SK-N-SH treated with all-trans-retinoic acid at 6 μM for 48 hours (cell line): Measurements from ENCODE around the gene PPP1R12A.
"Not testable (repeated sequence)": the region's sequence is repeated elsewhere in the genome, so short reads cannot be mapped to it uniquely, and the experiment has no call there.

Experiments used
- ATAC-seq: fragments of 200-7000 bp; cut with Tn5 transposase; 3 replicates; pipeline ENCODE4 v1.9.1; 2020; ENCODE audit warnings: mild to moderate bottlenecking, moderate library complexity
- ARNTL ChIP-seq: fragments of 450-650 bp; formaldehyde crosslinking; IDR thresholded peaks from 2 replicates; pipeline ENCODE4 v1.5.0; 2020; ENCODE audit warnings: low read depth, mild to moderate bottlenecking, moderate library complexity, borderline replicate concordance
- BACH2 ChIP-seq: fragments of 250-450 bp; sonication (Bioruptor Pico); IDR thresholded peaks from 2 replicates; pipeline ENCODE4 v1.9.0; 2021; ENCODE audit warnings: mild to moderate bottlenecking, borderline replicate concordance
- CREB5 ChIP-seq: fragments of 250-450 bp; sonication (Bioruptor Pico); IDR thresholded peaks from 2 replicates; pipeline ENCODE4 v1.5.1; 2020; ENCODE audit warnings: low read depth, mild to moderate bottlenecking, moderate library complexity
- CSDC2 ChIP-seq: fragments of 250-450 bp; sonication (Bioruptor Pico); IDR thresholded peaks from 2 replicates; pipeline ENCODE4 v1.5.0; 2020; ENCODE audit warnings: mild to moderate bottlenecking, moderate library complexity
- ISL1 ChIP-seq: fragments of 250-450 bp; sonication (Bioruptor Pico); IDR thresholded peaks from 2 replicates; pipeline ENCODE4 v2.1.2; 2022; ENCODE audit warnings: mild to moderate bottlenecking, moderate library complexity
- OSR1 ChIP-seq: fragments of 250-450 bp; sonication (Bioruptor Pico); IDR thresholded peaks from 2 replicates; pipeline ENCODE4 v1.8.0; 2022; ENCODE audit warnings: moderate library complexity, mild to moderate bottlenecking, inconsistent platforms
- PPARA ChIP-seq: fragments of 250-450 bp; sonication (Bioruptor Pico); IDR thresholded peaks from 2 replicates; pipeline ENCODE4 v1.5.0; 2020; ENCODE audit warnings: mild to moderate bottlenecking, borderline replicate concordance
- RARB ChIP-seq: fragments of 250-450 bp; sonication (Bioruptor Pico); IDR thresholded peaks from 2 replicates; pipeline ENCODE4 v1.8.0; 2021; ENCODE audit warnings: mild to moderate bottlenecking, moderate library complexity
- SNAI2 ChIP-seq: fragments of 250-450 bp; sonication (Bioruptor Pico); IDR thresholded peaks from 2 replicates; pipeline ENCODE4 v1.5.0; 2020; ENCODE audit warnings: mild to moderate bottlenecking, moderate library complexity
- TCF4 ChIP-seq: fragments of 250-450 bp; sonication (Bioruptor Pico); IDR thresholded peaks from 2 replicates; pipeline ENCODE4 v1.8.0; 2021; ENCODE audit warnings: mild to moderate bottlenecking, moderate library complexity, borderline replicate concordance
- TOX ChIP-seq: fragments of 250-450 bp; sonication (Bioruptor Pico); IDR thresholded peaks from 2 replicates; pipeline ENCODE4 v1.8.0; 2021; ENCODE audit warnings: mild to moderate bottlenecking, moderate library complexity, borderline replicate concordance
- ZC3H10 ChIP-seq: fragments of 250-450 bp; sonication (Bioruptor Pico); IDR thresholded peaks from 2 replicates; pipeline ENCODE4 v1.5.1; 2021; ENCODE audit warnings: mild to moderate bottlenecking, moderate library complexity
- ZFP3 ChIP-seq: fragments of 250-450 bp; sonication (Bioruptor Pico); IDR thresholded peaks from 2 replicates; pipeline ENCODE4 v1.5.0; 2020; ENCODE audit warnings: mild to moderate bottlenecking, moderate library complexity
- ZFP30 ChIP-seq: fragments of 450-650 bp; formaldehyde crosslinking; IDR thresholded peaks from 2 replicates; pipeline ENCODE4 v1.5.0; 2022; ENCODE audit warnings: mild to moderate bottlenecking, moderate library complexity
- ZNF565 ChIP-seq: fragments of 450-650 bp; formaldehyde crosslinking; conservative IDR thresholded peaks from 2 replicates; pipeline ENCODE4 v1.5.0; 2020; ENCODE audit warnings: low read depth, mild to moderate bottlenecking, moderate library complexity
- ZNF70 ChIP-seq: fragments of 450-650 bp; formaldehyde crosslinking; IDR thresholded peaks from 2 replicates; pipeline ENCODE4 v1.5.0; 2020; ENCODE audit warnings: mild to moderate bottlenecking, moderate library complexity
- ZNF8 ChIP-seq: fragments of 450-650 bp; formaldehyde crosslinking; IDR thresholded peaks from 2 replicates; pipeline ENCODE4 v1.5.0; 2020; ENCODE audit warnings: mild to moderate bottlenecking, moderate library complexity
- TF ChIP-seq, protein P1 (sequence below): fragments of 250-450 bp; sonication (Bioruptor Pico); IDR thresholded peaks from 2 replicates; pipeline ENCODE4 v1.8.0; 2021; ENCODE audit warnings: low read depth, mild to moderate bottlenecking, moderate library complexity, borderline replicate concordance
- TF ChIP-seq, protein P2 (sequence below): fragments of 250-450 bp; sonication (Bioruptor Pico); IDR thresholded peaks from 2 replicates; pipeline ENCODE4 v1.8.0; 2020; ENCODE audit warnings: mild to moderate bottlenecking, moderate library complexity, borderline replicate concordance
- TF ChIP-seq, protein P3 (sequence below): fragments of 250-450 bp; sonication (Bioruptor Pico); IDR thresholded peaks from 2 replicates; pipeline ENCODE4 v1.5.1; 2021; ENCODE audit warnings: mild to moderate bottlenecking, moderate library complexity

The PPP1R12A gene

DNA sequence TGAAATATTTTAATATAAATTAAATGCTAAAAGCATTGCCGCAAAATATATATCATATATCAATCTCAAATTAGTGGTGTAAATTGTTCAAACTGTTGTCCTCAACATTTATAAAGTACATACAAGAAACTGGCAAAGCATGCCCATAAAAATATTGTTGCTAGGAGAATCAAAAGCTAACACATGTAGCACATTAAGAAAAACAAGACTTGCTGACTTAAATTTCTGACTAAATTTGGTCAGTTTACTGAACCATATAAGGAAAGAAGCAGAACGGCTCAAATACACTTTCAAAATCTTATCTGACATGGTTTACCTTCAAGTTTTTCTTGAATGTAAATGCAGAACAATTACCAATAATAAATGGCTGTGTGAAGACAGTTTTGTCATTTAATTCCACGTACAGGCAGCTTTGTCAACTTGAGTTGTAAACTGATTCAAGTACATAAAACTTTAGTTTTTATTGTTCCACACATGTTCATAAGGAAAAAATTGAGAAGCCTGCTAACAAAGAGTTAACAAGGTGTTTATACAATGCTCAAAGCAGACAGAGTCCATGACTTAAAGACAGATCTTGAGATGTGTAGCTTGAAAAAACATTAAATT is 50.4 kb downstream of the PPP1R12A start:
- ATAC-seq: no peak
- TF ChIP-seq ARNTL (CRISPR knock-in tag): no peak
- no peak for TF ChIP-seq ISL1 (CRISPR knock-in tag)
- no peak for TF ChIP-seq CREB5
- no peak for TF ChIP-seq ZNF70
- TF ChIP-seq, protein P1, sequence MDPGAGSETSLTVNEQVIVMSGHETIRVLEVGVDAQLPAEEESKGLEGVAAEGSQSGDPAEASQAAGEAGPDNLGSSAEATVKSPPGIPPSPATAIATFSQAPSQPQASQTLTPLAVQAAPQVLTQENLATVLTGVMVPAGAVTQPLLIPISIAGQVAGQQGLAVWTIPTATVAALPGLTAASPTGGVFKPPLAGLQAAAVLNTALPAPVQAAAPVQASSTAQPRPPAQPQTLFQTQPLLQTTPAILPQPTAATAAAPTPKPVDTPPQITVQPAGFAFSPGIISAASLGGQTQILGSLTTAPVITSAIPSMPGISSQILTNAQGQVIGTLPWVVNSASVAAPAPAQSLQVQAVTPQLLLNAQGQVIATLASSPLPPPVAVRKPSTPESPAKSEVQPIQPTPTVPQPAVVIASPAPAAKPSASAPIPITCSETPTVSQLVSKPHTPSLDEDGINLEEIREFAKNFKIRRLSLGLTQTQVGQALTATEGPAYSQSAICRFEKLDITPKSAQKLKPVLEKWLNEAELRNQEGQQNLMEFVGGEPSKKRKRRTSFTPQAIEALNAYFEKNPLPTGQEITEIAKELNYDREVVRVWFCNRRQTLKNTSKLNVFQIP (CRISPR knock-in tag): no peak
- no peak for TF ChIP-seq OSR1 (CRISPR knock-in tag)
- TF ChIP-seq CSDC2: no peak
- no peak for TF ChIP-seq ZNF8 (CRISPR knock-in tag)
- no peak for TF ChIP-seq ZFP30 (CRISPR knock-in tag)

DNA sequence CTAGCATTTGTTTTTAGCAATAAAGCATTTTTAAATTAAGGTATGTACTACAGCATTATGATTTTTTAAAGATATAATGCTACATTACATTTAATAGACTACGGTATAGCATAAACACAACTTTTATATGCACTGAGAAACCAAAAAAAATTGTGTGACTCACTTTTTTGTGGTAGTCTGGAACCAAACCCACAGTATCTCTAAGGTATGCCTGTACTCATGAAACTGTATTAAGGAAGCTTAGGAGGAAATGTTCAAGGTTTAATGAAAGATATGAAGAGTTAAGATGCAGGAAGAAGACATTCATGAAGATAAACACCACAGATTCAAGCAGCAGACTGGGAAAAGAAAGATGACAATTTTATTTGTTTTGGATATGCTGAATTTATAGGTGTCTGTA is 51.7 kb downstream of the PPP1R12A start:
- no peak for ATAC-seq
- TF ChIP-seq PPARA (CRISPR knock-in tag): no peak
- no peak for TF ChIP-seq ISL1 (CRISPR knock-in tag)
- TF ChIP-seq, protein P2, sequence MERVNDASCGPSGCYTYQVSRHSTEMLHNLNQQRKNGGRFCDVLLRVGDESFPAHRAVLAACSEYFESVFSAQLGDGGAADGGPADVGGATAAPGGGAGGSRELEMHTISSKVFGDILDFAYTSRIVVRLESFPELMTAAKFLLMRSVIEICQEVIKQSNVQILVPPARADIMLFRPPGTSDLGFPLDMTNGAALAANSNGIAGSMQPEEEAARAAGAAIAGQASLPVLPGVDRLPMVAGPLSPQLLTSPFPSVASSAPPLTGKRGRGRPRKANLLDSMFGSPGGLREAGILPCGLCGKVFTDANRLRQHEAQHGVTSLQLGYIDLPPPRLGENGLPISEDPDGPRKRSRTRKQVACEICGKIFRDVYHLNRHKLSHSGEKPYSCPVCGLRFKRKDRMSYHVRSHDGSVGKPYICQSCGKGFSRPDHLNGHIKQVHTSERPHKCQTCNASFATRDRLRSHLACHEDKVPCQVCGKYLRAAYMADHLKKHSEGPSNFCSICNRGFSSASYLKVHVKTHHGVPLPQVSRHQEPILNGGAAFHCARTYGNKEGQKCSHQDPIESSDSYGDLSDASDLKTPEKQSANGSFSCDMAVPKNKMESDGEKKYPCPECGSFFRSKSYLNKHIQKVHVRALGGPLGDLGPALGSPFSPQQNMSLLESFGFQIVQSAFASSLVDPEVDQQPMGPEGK (CRISPR knock-in tag): no peak
- no peak for TF ChIP-seq SNAI2
- TF ChIP-seq TCF4 (CRISPR knock-in tag): no peak
- no peak for TF ChIP-seq ZC3H10 (CRISPR knock-in tag)
- TF ChIP-seq BACH2 (CRISPR knock-in tag): no peak
- TF ChIP-seq ZFP3 (CRISPR knock-in tag): no peak
- no peak for TF ChIP-seq ZNF8 (CRISPR knock-in tag)
- TF ChIP-seq, protein P3, sequence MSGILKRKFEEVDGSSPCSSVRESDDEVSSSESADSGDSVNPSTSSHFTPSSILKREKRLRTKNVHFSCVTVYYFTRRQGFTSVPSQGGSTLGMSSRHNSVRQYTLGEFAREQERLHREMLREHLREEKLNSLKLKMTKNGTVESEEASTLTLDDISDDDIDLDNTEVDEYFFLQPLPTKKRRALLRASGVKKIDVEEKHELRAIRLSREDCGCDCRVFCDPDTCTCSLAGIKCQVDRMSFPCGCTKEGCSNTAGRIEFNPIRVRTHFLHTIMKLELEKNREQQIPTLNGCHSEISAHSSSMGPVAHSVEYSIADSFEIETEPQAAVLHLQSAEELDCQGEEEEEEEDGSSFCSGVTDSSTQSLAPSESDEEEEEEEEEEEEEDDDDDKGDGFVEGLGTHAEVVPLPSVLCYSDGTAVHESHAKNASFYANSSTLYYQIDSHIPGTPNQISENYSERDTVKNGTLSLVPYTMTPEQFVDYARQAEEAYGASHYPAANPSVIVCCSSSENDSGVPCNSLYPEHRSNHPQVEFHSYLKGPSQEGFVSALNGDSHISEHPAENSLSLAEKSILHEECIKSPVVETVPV (CRISPR knock-in tag): no peak
- no peak for TF ChIP-seq ZFP30 (CRISPR knock-in tag)
- no peak for TF ChIP-seq CREB5
- TF ChIP-seq TOX: no peak
- TF ChIP-seq CSDC2: no peak

DNA sequence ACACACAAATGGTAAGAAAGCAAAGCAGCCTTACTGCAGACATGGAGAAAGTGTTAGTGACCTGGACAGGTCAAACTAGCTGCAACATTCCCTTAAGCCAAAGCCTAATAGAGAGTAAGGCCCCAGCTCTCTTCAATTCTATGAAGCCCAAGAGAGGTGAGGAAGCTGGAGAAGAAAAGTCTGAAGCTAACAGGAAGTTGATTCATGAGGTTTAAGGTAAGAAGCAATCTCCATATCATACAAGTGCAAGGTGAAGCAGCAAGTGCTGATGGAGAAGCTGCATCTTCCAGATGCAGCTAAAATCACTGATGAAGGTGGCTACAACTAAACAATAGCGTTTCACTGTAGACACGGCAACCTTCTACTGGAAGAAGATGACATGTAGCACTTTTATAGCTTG is 53.5 kb downstream of the PPP1R12A start:
- no peak for TF ChIP-seq SNAI2
- no peak for TF ChIP-seq TCF4 (CRISPR knock-in tag)
- no peak for TF ChIP-seq ZNF565 (CRISPR knock-in tag)
- no peak for TF ChIP-seq ZFP3 (CRISPR knock-in tag)
- no peak for TF ChIP-seq RARB (CRISPR knock-in tag)
- no peak for ATAC-seq

GRCh38 chr12:79878506-79878905 is 56.4 kb downstream of the PPP1R12A start:
- not testable (repeated sequence) for ATAC-seq

GRCh38 chr12:79877246-79877645 is 57.7 kb downstream of the PPP1R12A start:
- TF ChIP-seq ARNTL (CRISPR knock-in tag) (no peak), PPARA (CRISPR knock-in tag) (no peak), ZNF8 (CRISPR knock-in tag) (no peak), ZFP30 (CRISPR knock-in tag) (no peak), BACH2 (CRISPR knock-in tag) (no peak)
- no peak for ATAC-seq
